GM12892 (cell line): ENCODE results near the gene MTMR10.

Experiments used
- POLR2A ChIP-seq: IDR thresholded peaks from 2 replicates; pipeline ENCODE4 v1.6.1; 2011; ENCODE audit warnings: low read depth, low read length, control low read depth
- POLR2AphosphoS5 ChIP-seq: IDR thresholded peaks from 2 replicates; pipeline ENCODE4 v1.6.1; 2011; ENCODE audit warnings: low read depth, low read length, control low read depth

GRCh38 chr15:31001702-31002101 is 10.3 kb upstream of the MTMR10 start:
- no peak for TF ChIP-seq POLR2A
- no peak for TF ChIP-seq POLR2AphosphoS5
